Neutrophil (primary cell): Measurements from ENCODE around the gene TXLNA.
A peak's percentile ranks its signal among the peaks of the same experiment; 100 is the strongest.

ENCODE experiments used
- H3K27ac ChIP-seq: fragments of 200-600 bp; sonication (generic); 2 replicates; pipeline ENCODE4 v1.5.1; 2016; ENCODE audit warnings: mild to moderate bottlenecking, moderate library complexity
- H3K27me3 ChIP-seq: fragments of 200-600 bp; sonication (generic); 2 replicates; pipeline ENCODE4 v1.6.0; 2016; ENCODE audit warnings: mild to moderate bottlenecking
- H3K36me3 ChIP-seq: fragments of 200-600 bp; sonication (generic); 2 replicates; pipeline ENCODE4 v1.5.1; 2017
- H3K4me1 ChIP-seq, 2 experiments: fragments of 200-600 bp in 1 of 2; sonication (generic) in 1 of 2; 1 replicate in 1 of 2; 2 replicates in 1 of 2; pipeline versions ENCODE4 v1.5.1 to v1.6.1; 2013 to 2016; ENCODE audit warnings: low read depth in 1 of 2, low read length in 1 of 2, mild to moderate bottlenecking in 1 of 2, moderate library complexity in 1 of 2; ENCODE audit not compliant: control insufficient read depth in 1 of 2, insufficient read depth in 1 of 2
- H3K4me3 ChIP-seq, 2 experiments: fragments of 200-600 bp in 1 of 2; sonication (generic) in 1 of 2; 1 replicate in 1 of 2; 2 replicates in 1 of 2; pipeline ENCODE4 v1.5.1; 2013 to 2016; ENCODE audit warnings: low read depth in 1 of 2, low read length in 1 of 2, mild to moderate bottlenecking in 1 of 2, moderate library complexity in 1 of 2
- H3K9me3 ChIP-seq: fragments of 200-600 bp; sonication (generic); 2 replicates; pipeline ENCODE4 v1.5.1; 2016
- TF ChIP-seq, protein P1 (sequence below): fragments of 200-600 bp; sonication (generic); IDR thresholded peaks from 2 replicates; pipeline ENCODE4 v1.5.1; 2016; ENCODE audit warnings: antibody characterized with exemption

The TXLNA gene

DNA sequence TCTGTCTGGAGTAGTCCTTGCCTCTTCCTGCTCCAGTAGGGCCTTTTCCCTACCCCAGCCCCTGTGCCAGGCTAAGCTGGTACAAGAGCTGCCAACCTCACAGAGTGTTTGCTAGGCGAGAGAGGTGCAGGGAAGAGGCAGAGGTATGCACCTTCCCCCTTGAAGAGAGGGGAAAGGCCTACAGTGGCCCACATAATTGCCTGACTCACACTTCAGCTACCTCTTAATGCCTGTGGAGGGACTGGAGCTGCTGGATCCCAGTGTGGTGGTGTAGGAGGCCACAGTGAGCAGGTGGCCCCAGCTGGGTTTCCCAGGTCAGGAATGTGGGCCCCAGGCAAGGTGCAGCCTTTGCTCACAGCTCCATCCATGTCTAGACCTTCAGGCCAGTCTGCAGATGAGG, 17.6 kb downstream of the TXLNA start:
- Histone ChIP-seq H3K27ac (no peak overlapping the region), H3K36me3 (peaks cover 68% of the 10 kb centered on the region), H3K4me3 (no peak overlapping the region), H3K4me1 (peaks cover 23% of the 10 kb centered on the region in 2 experiments), H3K27me3 (peaks cover 13% of the 10 kb centered on the region), H3K9me3 (no peaks in the 10 kb centered on the region)
- TF ChIP-seq, protein P1, sequence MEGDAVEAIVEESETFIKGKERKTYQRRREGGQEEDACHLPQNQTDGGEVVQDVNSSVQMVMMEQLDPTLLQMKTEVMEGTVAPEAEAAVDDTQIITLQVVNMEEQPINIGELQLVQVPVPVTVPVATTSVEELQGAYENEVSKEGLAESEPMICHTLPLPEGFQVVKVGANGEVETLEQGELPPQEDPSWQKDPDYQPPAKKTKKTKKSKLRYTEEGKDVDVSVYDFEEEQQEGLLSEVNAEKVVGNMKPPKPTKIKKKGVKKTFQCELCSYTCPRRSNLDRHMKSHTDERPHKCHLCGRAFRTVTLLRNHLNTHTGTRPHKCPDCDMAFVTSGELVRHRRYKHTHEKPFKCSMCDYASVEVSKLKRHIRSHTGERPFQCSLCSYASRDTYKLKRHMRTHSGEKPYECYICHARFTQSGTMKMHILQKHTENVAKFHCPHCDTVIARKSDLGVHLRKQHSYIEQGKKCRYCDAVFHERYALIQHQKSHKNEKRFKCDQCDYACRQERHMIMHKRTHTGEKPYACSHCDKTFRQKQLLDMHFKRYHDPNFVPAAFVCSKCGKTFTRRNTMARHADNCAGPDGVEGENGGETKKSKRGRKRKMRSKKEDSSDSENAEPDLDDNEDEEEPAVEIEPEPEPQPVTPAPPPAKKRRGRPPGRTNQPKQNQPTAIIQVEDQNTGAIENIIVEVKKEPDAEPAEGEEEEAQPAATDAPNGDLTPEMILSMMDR, result no peak

DNA sequence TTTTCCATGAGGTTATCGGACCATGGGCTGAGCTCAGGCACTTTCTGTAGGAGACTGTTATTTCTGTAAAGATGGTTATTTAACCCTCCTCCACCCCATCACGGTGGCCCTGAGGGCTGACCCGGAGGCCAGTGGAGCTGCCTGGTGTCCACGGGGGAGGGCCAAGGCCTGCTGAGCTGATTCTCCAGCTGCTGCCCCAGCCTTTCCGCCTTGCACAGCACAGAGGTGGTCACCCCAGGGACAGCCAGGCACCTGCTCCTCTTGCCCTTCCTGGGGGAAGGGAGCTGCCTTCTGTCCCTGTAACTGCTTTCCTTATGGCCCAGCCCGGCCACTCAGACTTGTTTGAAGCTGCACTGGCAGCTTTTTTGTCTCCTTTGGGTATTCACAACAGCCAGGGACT, 18.4 kb downstream of the TXLNA start:
- no peak overlapping the region for H3K27ac ChIP-seq
- peaks cover 23% of the 10 kb centered on the region in 2 experiments for H3K4me1 ChIP-seq
- peaks cover 13% of the 10 kb centered on the region for H3K27me3 ChIP-seq

DNA sequence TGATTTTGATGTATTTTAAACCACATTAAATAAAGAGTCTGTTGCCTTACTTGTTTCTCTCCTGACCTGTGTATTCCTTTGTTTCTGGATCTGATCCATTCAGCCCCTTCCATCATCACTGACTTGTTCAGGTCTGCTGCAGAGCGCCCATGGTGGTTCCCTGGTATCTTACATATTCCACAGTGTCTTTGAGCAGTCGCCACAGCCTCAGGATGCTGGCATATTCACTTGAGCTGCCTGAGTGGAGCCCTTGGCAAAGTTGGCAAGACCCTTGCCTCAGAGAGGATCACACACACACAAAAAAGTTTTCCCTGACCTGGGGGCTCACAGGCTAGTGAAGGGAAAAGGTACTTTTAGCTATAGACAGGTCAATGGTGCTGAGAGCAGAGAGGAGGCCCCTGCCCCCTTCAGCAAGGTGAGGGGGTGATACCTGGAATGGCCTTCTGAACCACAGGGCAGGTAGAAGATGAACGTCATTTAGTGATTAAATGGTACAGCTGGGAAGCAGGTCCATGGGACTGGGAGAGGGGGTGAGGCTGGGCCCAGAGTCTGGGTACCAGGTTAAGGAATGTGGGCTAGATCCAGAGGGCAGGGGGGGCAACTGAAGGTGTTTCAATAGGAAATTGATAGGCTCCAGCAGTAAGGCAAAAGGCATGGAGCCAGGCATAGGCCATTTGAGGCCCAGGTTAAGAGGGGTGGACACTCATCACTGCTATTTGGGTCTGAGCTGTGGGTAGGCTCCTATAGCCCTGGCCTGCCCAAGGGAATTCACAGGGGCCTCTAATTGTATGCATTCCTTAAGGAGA, 19.0 kb downstream of the TXLNA start:
- Histone ChIP-seq H3K27ac (no peak overlapping the region), H3K4me1 (peaks cover 23% of the 10 kb centered on the region in 2 experiments), H3K4me3 (no peak overlapping the region), H3K27me3 (peaks cover 13% of the 10 kb centered on the region), H3K9me3 (no peaks in the 10 kb centered on the region), H3K36me3 (peaks cover 55% of the 10 kb centered on the region)
- TF ChIP-seq, protein P1, result no peak

More for the DNA sequence above, 18.4 kb downstream of the TXLNA start:
- TF ChIP-seq, protein P1, result no peak
- H3K36me3 ChIP-seq, result peaks cover 61% of the 10 kb centered on the region
- no peak overlapping the region for H3K4me3 ChIP-seq
- H3K9me3 ChIP-seq, result no peaks in the 10 kb centered on the region

DNA sequence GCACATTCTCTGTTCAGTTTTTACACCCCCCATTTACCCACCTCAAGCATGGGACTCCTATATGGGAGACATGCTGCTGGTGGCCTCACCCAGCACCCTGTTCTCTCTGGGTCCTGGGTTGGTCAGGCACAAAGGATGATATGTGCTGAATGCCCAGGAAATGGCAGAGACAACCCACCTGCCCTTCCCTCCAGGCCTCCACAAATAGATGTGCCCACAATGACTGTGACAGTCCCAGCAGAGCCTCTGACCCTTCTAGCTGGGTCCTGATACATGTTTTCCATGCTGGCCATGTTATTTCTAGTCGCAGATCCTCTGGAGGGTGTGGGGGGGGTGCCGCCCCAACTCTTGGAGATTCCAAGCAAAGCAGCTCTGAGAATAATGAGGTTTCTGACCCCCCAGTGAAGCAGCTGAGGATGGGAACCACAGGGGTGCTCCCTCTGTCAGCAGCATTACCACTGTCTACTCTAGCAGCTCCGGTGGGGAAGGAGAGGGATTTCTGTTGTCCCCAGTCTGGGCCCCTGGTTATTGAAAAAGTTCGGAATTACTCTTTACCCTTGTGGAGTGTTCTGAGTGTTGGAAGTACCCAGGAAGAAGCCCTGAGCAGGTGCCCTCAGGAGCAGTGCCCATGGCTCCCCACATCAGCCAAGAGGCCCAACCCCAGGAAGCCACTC, 19.7 kb downstream of the TXLNA start:
- Histone ChIP-seq H3K4me3 (no peak overlapping the region), H3K36me3 (peaks cover 47% of the 10 kb centered on the region), H3K27ac (no peak overlapping the region), H3K27me3 (peaks cover 13% of the 10 kb centered on the region), H3K9me3 (no peaks in the 10 kb centered on the region), H3K4me1 (peaks cover 23% of the 10 kb centered on the region in 2 experiments)
- TF ChIP-seq, protein P1, result no peak

DNA sequence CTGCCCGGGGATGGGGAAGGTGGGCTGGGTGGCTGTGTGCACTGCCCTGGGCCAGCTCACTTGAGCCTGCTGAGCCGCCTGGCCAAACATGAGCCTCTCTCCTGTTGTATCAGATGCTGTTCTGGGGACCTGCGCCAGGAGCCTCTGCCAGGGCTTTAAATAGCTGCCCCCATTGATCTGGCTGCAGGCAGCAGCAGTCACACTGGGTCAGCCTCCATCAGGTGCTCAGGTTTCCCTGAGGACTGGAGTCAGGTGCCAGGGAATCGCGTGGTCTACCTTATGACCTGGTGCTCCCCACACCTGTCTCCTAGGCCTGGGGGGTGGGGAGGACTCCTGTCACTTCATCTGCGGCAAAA, 20.2 kb downstream of the TXLNA start:
- H3K4me1 ChIP-seq, result peaks cover 23% of the 10 kb centered on the region in 2 experiments
- no peaks in the 10 kb centered on the region for H3K9me3 ChIP-seq
- peak overlapping the region; percentile 48 for H3K27ac ChIP-seq
- peaks cover 42% of the 10 kb centered on the region for H3K36me3 ChIP-seq
- peak overlapping the region in 1 of 2 experiments; percentile 68 for H3K4me3 ChIP-seq
- TF ChIP-seq, protein P1, result no peak
- peaks cover 13% of the 10 kb centered on the region for H3K27me3 ChIP-seq
